ENCODE measurements around the gene ABTB1.

DNA sequence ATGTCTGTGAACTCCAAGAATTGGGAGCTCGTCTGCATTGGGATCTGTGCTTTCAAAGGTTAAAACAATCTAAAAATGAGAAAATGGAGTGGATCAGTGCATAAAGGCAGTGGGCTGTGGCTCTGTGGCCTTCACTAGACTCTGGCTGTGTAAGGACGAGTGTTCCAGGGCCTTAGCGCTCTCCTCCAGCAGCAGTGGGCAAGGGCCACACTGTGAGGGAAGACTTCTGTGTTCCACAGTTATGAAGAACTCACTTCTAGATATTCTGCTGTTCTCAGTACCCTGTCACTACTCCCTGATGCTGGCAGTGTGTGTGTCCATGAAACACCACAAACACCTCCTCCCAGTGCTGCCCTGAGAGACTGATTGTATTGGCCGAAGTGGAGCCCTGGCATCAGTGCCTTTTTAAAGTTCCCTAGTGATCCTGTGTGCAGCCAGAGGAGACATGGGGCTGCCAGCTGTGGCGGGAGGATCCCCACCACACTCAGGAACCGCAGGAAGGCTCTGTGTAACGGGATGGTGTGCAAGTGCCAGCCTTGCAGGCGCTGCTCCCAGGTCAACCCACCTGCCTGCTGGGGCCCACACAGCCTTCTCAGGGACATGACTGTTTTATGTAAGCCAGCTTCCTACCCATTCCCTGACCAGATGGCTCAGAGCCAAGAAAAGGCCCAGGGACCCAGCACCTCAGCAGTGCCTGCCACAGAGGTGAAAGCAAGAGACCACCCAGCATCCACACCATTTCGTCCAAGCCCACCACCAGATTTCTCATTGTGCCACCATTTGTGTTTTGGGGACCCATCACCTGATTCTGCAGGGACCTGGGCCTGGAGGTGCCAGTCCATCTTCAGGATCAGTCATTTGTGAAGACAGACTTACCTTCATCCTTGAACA lies 40.4 kb downstream of the ABTB1 start:
- TF ChIP-seq EZH2 (optimal IDR thresholded peaks at IDR 0.05; ENCODE audit: low read depth, low read length), result no peak
- no peak for TF ChIP-seq CTCF (IDR thresholded peaks at IDR 0.05; ENCODE audit: low read length)
